Measurements from ENCODE around the gene RAB37. TPM values are rescaled to one million over a fixed set of nuclear protein-coding genes. Genes with fewer than 3 reads are reported as not detected.
A peak's percentile ranks its signal among the peaks of the same experiment; 100 is the strongest.

RAB37 gene
- total and polyA plus RNA-seq, 2 of the 13 experiments (the other 11 are each of a cell fraction or from before 2014, with no cell fraction given), result 0.91 to 3.7 TPM

DNA sequence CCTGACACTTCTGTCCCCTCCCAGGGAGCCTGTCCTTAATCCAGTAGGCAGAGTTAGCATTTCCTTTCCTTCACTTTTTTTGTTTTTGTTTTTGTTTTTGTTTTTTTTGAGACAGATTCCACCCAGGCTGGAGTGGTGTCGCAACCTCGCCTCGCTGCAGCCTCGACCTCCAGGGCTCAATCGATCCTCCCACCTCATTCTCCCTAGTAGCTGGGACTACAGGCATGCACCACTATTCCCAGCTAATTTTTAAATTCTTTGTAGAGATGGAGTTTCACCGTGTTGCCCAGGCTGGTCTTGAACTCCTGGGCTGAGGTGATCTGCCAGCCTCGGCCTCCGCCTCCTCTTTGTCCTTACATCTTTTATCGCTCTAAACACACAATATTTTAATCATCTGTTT is 15.4 kb downstream of the RAB37 start:
- ChIA-PET POLR2A (interaction anchor here (0.8 to 21.5 kb wide), 4 partner anchors 16 to 260 kb away, joined by 4 to 1459 read pairs (median 113); partner anchors contain the start of genes FDXR, MRPL58, NAT9 and RAB37), CTCF (ENCODE audit: low intra/inter-chr PET ratio, low total read pairs) (interaction anchor here (9.0 kb wide), 1 partner anchor 20 kb away, joined by 219 read pairs; the partner anchor contains the start of gene NAT9)
- H3K36me3 ChIP-seq (replicated peaks in 1 of 2; ENCODE audit: control insufficient read depth in 1 of 2, insufficient read depth in 2 of 2, low read length in 2 of 2), result peaks cover 11 to 40% of the 10 kb centered on the region in 2 experiments
- H3K27ac ChIP-seq (ENCODE audit: extremely low read length, insufficient read depth, low read length), result peak overlapping the region; percentile 96
- ATAC-seq (no peak), DNase-seq (ENCODE audit: low spot score) (no peak), FAIRE-seq (no peak)
- peak overlapping the region; percentile 96 for H3K4me2 ChIP-seq (ENCODE audit: low read depth, low read length)
- no TSS peak for BruUV-seq (replicated peaks)
- peaks cover 41% of the 10 kb centered on the region for H4K20me1 ChIP-seq (ENCODE audit: insufficient read depth, low read length)
- H3K4me3 ChIP-seq (replicated peaks in 1 of 3; ENCODE audit: insufficient read depth in 1 of 3, low read depth in 2 of 3, low read length in 3 of 3), result peak overlapping the region in 1 of 3 experiments; percentile 99; a peak in 2 of 6 replicates
- peaks cover 88% of the 10 kb centered on the region for H3K79me2 ChIP-seq (ENCODE audit: insufficient read depth, low read length)
- no peak overlapping the region for H2AFZ ChIP-seq (ENCODE audit: low read length)
- H3K9me3 ChIP-seq (ENCODE audit: low read length), result no peaks in the 10 kb centered on the region
- in situ Hi-C loops (cut with HindIII; ENCODE audit: extremely low pct_ligation_motif_present, low pct_unique_long_range_greater_than_20kb) (loop anchor here (10.0 kb wide), 1 partner anchor 318 kb away; the partner anchor contains the start of gene GPRC5C), intact Hi-C loops (cut with micrococcal nuclease; ENCODE audit: unreplicated experiment) (no loop called here)
- peaks cover 74% of the 10 kb centered on the region for H3K4me1 ChIP-seq (ENCODE audit: insufficient read depth, low read length)
- H3K27me3 ChIP-seq (ENCODE audit: control insufficient read depth in 1 of 2, insufficient read depth in 2 of 2, low read length in 2 of 2), result no peaks in the 10 kb centered on the region; a peak in 1 of 5 replicates
- H3K9ac ChIP-seq (ENCODE audit: insufficient read depth, low read depth, low read length), result peak overlapping the region; percentile 78
- WGBS (ENCODE audit: low lambda C conversion rate), result 39% methylated on average over 9 of the region's 9 CpGs
- TF ChIP-seq POLR2AphosphoS5 (IDR thresholded peaks at IDR 0.05; ENCODE audit: low read depth, low read length) (peak; percentile 39), CEBPB (IDR thresholded peaks at IDR 0.05; ENCODE audit: borderline replicate concordance, low read depth, low read length) (peak; percentile 91), HMG20B (CRISPR knock-in tag; conservative IDR thresholded peaks at IDR 0.05) (0 out of 2 replicates have a peak, but pooled peaks have one; percentile 9), CEBPG (CRISPR knock-in tag; IDR thresholded peaks at IDR 0.05) (peak; percentile 88), MAZ (IDR thresholded peaks at IDR 0.05; ENCODE audit: borderline replicate concordance, low read depth, low read length) (no peak), MAZ (CRISPR knock-in tag; IDR thresholded peaks at IDR 0.05; ENCODE audit: low read depth) (0 out of 2 replicates have a peak, but pooled peaks have one; percentile 16), TMF1 (CRISPR knock-in tag; IDR thresholded peaks at IDR 0.05; ENCODE audit: low read depth) (0 out of 2 replicates have a peak, but pooled peaks have one; percentile 7), RARA (CRISPR knock-in tag; IDR thresholded peaks at IDR 0.05) (peak; percentile 44; the same call in 1 of the 2 replicates), GATAD2A (CRISPR knock-in tag; IDR thresholded peaks at IDR 0.05) (peak; percentile 25; the same call in 1 of the 2 replicates), ZKSCAN8 (CRISPR knock-in tag; IDR thresholded peaks at IDR 0.05; ENCODE audit: borderline replicate concordance) (0 out of 2 replicates have a peak, but pooled peaks have one; percentile 29), REPIN1 (CRISPR knock-in tag; IDR thresholded peaks at IDR 0.05; ENCODE audit: borderline replicate concordance, low read depth) (0 out of 2 replicates have a peak, but pooled peaks have one; percentile 3), CHD4 (IDR thresholded peaks at IDR 0.05; ENCODE audit: borderline replicate concordance, low read length) (0 out of 2 replicates have a peak, but pooled peaks have one; percentile 69), ZBTB20 (CRISPR knock-in tag; IDR thresholded peaks at IDR 0.05; ENCODE audit: borderline replicate concordance, low read depth) (no peak), FOXP1 (IDR thresholded peaks at IDR 0.05) (0 out of 2 replicates have a peak, but pooled peaks have one; percentile 33), FOXP1 (CRISPR knock-in tag; IDR thresholded peaks at IDR 0.05) (peak; percentile 71), SMAD3 (CRISPR knock-in tag; IDR thresholded peaks at IDR 0.05) (0 out of 2 replicates have a peak, but pooled peaks have one; percentile 32), HDAC1 (CRISPR knock-in tag; IDR thresholded peaks at IDR 0.05) (peak; percentile 74), NR2F2 (IDR thresholded peaks at IDR 0.05; ENCODE audit: borderline replicate concordance, low read depth) (peak; percentile 11; the same call in 1 of the 2 replicates), ZC3H13 (CRISPR knock-in tag; IDR thresholded peaks at IDR 0.05) (0 out of 2 replicates have a peak, but pooled peaks have one; percentile 57), HNRNPLL (IDR thresholded peaks at IDR 0.05; ENCODE audit: low read depth, low read length, poor library complexity, severe bottlenecking) (no peak)
- TF ChIP-seq, protein P1, sequence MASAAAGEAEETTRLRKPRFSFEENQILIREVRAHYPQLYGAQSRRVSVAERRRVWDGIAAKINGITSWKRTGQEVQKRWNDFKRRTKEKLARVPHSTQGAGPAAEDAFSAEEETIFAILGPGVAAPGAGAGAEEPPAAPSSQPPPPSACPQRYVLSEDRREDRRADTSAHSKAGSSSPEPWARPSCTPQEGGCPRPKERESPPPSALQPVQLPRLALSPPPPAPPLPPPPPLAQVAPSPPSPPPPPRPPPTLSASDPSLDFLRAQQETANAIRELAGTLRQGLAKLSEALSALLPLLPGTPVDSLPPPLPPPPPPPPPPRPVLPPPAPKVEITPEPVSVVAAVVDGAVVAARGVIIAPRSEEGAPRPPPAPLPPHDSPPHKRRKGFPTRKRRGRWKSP (CRISPR knock-in tag; IDR thresholded peaks at IDR 0.05), result peak; percentile 36; the same call in 1 of the 2 replicates
- TF ChIP-seq, protein P2, sequence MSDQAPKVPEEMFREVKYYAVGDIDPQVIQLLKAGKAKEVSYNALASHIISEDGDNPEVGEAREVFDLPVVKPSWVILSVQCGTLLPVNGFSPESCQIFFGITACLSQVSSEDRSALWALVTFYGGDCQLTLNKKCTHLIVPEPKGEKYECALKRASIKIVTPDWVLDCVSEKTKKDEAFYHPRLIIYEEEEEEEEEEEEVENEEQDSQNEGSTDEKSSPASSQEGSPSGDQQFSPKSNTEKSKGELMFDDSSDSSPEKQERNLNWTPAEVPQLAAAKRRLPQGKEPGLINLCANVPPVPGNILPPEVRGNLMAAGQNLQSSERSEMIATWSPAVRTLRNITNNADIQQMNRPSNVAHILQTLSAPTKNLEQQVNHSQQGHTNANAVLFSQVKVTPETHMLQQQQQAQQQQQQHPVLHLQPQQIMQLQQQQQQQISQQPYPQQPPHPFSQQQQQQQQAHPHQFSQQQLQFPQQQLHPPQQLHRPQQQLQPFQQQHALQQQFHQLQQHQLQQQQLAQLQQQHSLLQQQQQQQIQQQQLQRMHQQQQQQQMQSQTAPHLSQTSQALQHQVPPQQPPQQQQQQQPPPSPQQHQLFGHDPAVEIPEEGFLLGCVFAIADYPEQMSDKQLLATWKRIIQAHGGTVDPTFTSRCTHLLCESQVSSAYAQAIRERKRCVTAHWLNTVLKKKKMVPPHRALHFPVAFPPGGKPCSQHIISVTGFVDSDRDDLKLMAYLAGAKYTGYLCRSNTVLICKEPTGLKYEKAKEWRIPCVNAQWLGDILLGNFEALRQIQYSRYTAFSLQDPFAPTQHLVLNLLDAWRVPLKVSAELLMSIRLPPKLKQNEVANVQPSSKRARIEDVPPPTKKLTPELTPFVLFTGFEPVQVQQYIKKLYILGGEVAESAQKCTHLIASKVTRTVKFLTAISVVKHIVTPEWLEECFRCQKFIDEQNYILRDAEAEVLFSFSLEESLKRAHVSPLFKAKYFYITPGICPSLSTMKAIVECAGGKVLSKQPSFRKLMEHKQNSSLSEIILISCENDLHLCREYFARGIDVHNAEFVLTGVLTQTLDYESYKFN (CRISPR knock-in tag; conservative IDR thresholded peaks at IDR 0.05), result peak; percentile 58; the same call in 1 of the 2 replicates

Data from HepG2 (cell line).